CD4-positive, CD25-positive, alpha-beta regulatory T cell (primary cell): ENCODE results near the gene ANO1. TPM values are rescaled to one million over a fixed set of nuclear protein-coding genes. Genes with fewer than 3 reads are reported as not detected.

Source experiments
- ATAC-seq, 2 donors: fragments of 150-1000 bp; cut with Tn5 transposase; one replicate each; pipeline ENCODE4 v1.10.0; 2021; ENCODE audit warnings: low read depth in 2 of 2, moderate number of reproducible peaks in 2 of 2, moderate library complexity in 1 of 2
- DNase-seq, 3 donors: peaks; one replicate each; pipeline versions ENCODE4 v3.0.0 to v3.0.0-alpha.2; 2012 to 2022; ENCODE audit warnings: mixed read lengths in 1 of 3
- H3K27ac ChIP-seq: one replicate; pipeline ENCODE4 v1.7.0; 2013; ENCODE audit warnings: mild to moderate bottlenecking, low read length; ENCODE audit not compliant: insufficient read depth, poor library complexity, severe bottlenecking
- H3K27me3 ChIP-seq: one replicate; pipeline ENCODE4 v1.7.0; 2013; ENCODE audit warnings: low read length; ENCODE audit not compliant: control insufficient read depth, insufficient read depth
- H3K36me3 ChIP-seq: one replicate; pipeline ENCODE4 v1.7.0; 2013; ENCODE audit warnings: mild to moderate bottlenecking, low read length, moderate library complexity; ENCODE audit not compliant: control insufficient read depth, insufficient read depth
- H3K4me1 ChIP-seq: 2 replicates; pipeline ENCODE4 v1.7.0; 2013; ENCODE audit warnings: mild to moderate bottlenecking, low read length; ENCODE audit not compliant: insufficient read depth, control insufficient read depth, poor library complexity, severe bottlenecking
- H3K4me3 ChIP-seq: one replicate; pipeline ENCODE4 v1.7.0; 2013; ENCODE audit warnings: low read depth, mild to moderate bottlenecking, low read length, moderate library complexity
- H3K9me3 ChIP-seq, 2 experiments: 1 replicate in 1 of 2; 2 replicates in 1 of 2; pipeline ENCODE4 v1.7.0; 2013; ENCODE audit warnings: low read length in 2 of 2, mild to moderate bottlenecking in 1 of 2, moderate library complexity in 1 of 2; ENCODE audit not compliant: control insufficient read depth in 2 of 2
- H3K27ac Mint-ChIP-seq, 3 donors: one replicate each; pipeline ENCODE4 v1.8.0; 2020 to 2022; ENCODE audit warnings: mild to moderate bottlenecking in 3 of 3, mixed read lengths in 3 of 3, moderate library complexity in 2 of 3
- H3K27me3 Mint-ChIP-seq: one replicate; pipeline ENCODE4 v1.8.0; 2022; ENCODE audit warnings: mild to moderate bottlenecking, mixed read lengths
- H3K36me3 Mint-ChIP-seq: one replicate; pipeline ENCODE4 v1.8.0; 2020; ENCODE audit warnings: mixed read lengths
- H3K4me1 Mint-ChIP-seq, 4 donors: one replicate each; pipeline ENCODE4 v1.8.0; 2020 to 2022; ENCODE audit warnings: mixed read lengths in 4 of 4, mild to moderate bottlenecking in 1 of 4
- H3K4me3 Mint-ChIP-seq, 4 donors: one replicate each; pipeline ENCODE4 v1.8.0; 2020 to 2022; ENCODE audit warnings: mild to moderate bottlenecking in 4 of 4, mixed read lengths in 4 of 4, moderate library complexity in 3 of 4
- H3K9me3 Mint-ChIP-seq, 7 donors: one replicate each; pipeline ENCODE4 v1.8.0; 2020 to 2022; ENCODE audit warnings: mixed read lengths in 7 of 7, mild to moderate bottlenecking in 3 of 7, moderate library complexity in 2 of 7
- polyA plus RNA-seq, 4 donors: library from polyadenylated mRNA; unstranded; fragments of 300-500 nt; fragmentation: Illumina TruSeq; gene quantifications; one replicate each; pipeline ENCODE4 v1.2.3, GENCODE V29; 2021
- total RNA-seq: library from RNA; stranded (reverse); gene quantifications from one replicate; pipeline ENCODE4 v1.2.3, GENCODE V29; 2022

The ANO1 gene
- total RNA-seq: not detected
- polyA plus RNA-seq: not detected

- Mint-ChIP-seq H3K27me3 (peaks cover 54% of the 10 kb centered on the region), H3K36me3 (no peaks in the 10 kb centered on the region), H3K27ac (no peak within 1 kb of the TSS), H3K4me3 (no peak within 1 kb of the TSS), H3K9me3 (no peaks in the 10 kb centered on the region), H3K4me1 (peaks cover 0 to 6% (median 0%) of the 10 kb centered on the region in 4 donors)
- H3K36me3 ChIP-seq: no peaks in the 10 kb centered on the region
- peaks cover 2% of the 10 kb centered on the region for H3K27me3 ChIP-seq
- H3K27ac ChIP-seq: no peak within 1 kb of the TSS
- no peak for ATAC-seq
- no peak for DNase-seq
- no peaks in the 10 kb centered on the region for H3K4me1 ChIP-seq
- H3K9me3 ChIP-seq: no peaks in the 10 kb centered on the region
- H3K4me3 ChIP-seq: no peak within 1 kb of the TSS
These were observed at the start of gene ANO1 for GRCh38 chr11:70078095-70078780. ANO1 (plus strand) TSS chr11:70078317; CDS start chr11:70078607, 290 bp downstream.

GRCh38 chr11:70029115-70029860 lies 48.8 kb upstream of the ANO1 start:
- DNase-seq (no peak), ATAC-seq (no peak)
- Histone ChIP-seq H3K27ac (no peak overlapping the region), H3K4me1 (no peaks in the 10 kb centered on the region), H3K4me3 (no peak overlapping the region), H3K36me3 (no peaks in the 10 kb centered on the region), H3K27me3 (no peaks in the 10 kb centered on the region), H3K9me3 (no peaks in the 10 kb centered on the region)
- Mint-ChIP-seq H3K27ac (no peak overlapping the region), H3K9me3 (peaks cover 0 to 2% (median 0%) of the 10 kb centered on the region in 7 donors), H3K4me1 (no peaks in the 10 kb centered on the region), H3K4me3 (no peak overlapping the region), H3K36me3 (no peaks in the 10 kb centered on the region), H3K27me3 (no peaks in the 10 kb centered on the region)

GRCh38 chr11:70029861-70030380 lies 48.2 kb upstream of the ANO1 start:
- no peak overlapping the region for H3K4me3 Mint-ChIP-seq
- no peak overlapping the region for H3K27ac Mint-ChIP-seq
- no peaks in the 10 kb centered on the region for H3K36me3 Mint-ChIP-seq
- DNase-seq: no peak
- H3K4me1 ChIP-seq: no peaks in the 10 kb centered on the region
- H3K4me1 Mint-ChIP-seq: no peaks in the 10 kb centered on the region
- H3K36me3 ChIP-seq: no peaks in the 10 kb centered on the region
- H3K27ac ChIP-seq: no peak overlapping the region
- no peaks in the 10 kb centered on the region for H3K9me3 ChIP-seq
- no peaks in the 10 kb centered on the region for H3K27me3 Mint-ChIP-seq
- peaks cover 0 to 5% (median 0%) of the 10 kb centered on the region in 7 donors for H3K9me3 Mint-ChIP-seq
- no peaks in the 10 kb centered on the region for H3K27me3 ChIP-seq
- no peak for ATAC-seq
- no peak overlapping the region for H3K4me3 ChIP-seq

GRCh38 chr11:70030412-70030811 lies 47.7 kb upstream of the ANO1 start:
- no peak overlapping the region for H3K4me3 ChIP-seq
- H3K27ac Mint-ChIP-seq: no peak overlapping the region
- H3K27ac ChIP-seq: no peak overlapping the region
- H3K9me3 ChIP-seq: no peaks in the 10 kb centered on the region
- H3K36me3 ChIP-seq: no peaks in the 10 kb centered on the region
- H3K36me3 Mint-ChIP-seq: no peaks in the 10 kb centered on the region
- H3K9me3 Mint-ChIP-seq: peaks cover 0 to 5% (median 0%) of the 10 kb centered on the region in 7 donors
- H3K4me1 Mint-ChIP-seq: no peaks in the 10 kb centered on the region
- no peaks in the 10 kb centered on the region for H3K4me1 ChIP-seq
- H3K4me3 Mint-ChIP-seq: no peak overlapping the region
- H3K27me3 Mint-ChIP-seq: no peaks in the 10 kb centered on the region
- no peaks in the 10 kb centered on the region for H3K27me3 ChIP-seq
- ATAC-seq: no peak
- no peak for DNase-seq

GRCh38 chr11:70031631-70032469 lies 46.3 kb upstream of the ANO1 start:
- Mint-ChIP-seq H3K36me3 (no peaks in the 10 kb centered on the region), H3K4me3 (no peak overlapping the region), H3K9me3 (peaks cover 0 to 5% (median 0%) of the 10 kb centered on the region in 7 donors), H3K27ac (no peak overlapping the region), H3K4me1 (no peaks in the 10 kb centered on the region), H3K27me3 (no peaks in the 10 kb centered on the region)
- peaks cover under 1% of the 10 kb centered on the region for H3K27me3 ChIP-seq
- DNase-seq (no peak), ATAC-seq (no peak)
- H3K4me1 ChIP-seq: no peaks in the 10 kb centered on the region
- H3K27ac ChIP-seq: no peak overlapping the region
- H3K9me3 ChIP-seq: no peaks in the 10 kb centered on the region
- H3K36me3 ChIP-seq: no peaks in the 10 kb centered on the region
- H3K4me3 ChIP-seq: no peak overlapping the region

GRCh38 chr11:70032470-70032795 lies 45.7 kb upstream of the ANO1 start:
- Histone ChIP-seq H3K27ac (no peak overlapping the region), H3K36me3 (no peaks in the 10 kb centered on the region), H3K4me3 (no peak overlapping the region), H3K27me3 (peaks cover 2% of the 10 kb centered on the region), H3K9me3 (no peaks in the 10 kb centered on the region), H3K4me1 (no peaks in the 10 kb centered on the region)
- ATAC-seq (no peak), DNase-seq (no peak)
- Mint-ChIP-seq H3K9me3 (peaks cover 0 to 5% (median 0%) of the 10 kb centered on the region in 7 donors), H3K4me1 (no peaks in the 10 kb centered on the region), H3K27ac (no peak overlapping the region), H3K4me3 (no peak overlapping the region), H3K27me3 (no peaks in the 10 kb centered on the region), H3K36me3 (no peaks in the 10 kb centered on the region)

GRCh38 chr11:70032943-70033710 lies 45.0 kb upstream of the ANO1 start:
- Mint-ChIP-seq H3K27ac (no peak overlapping the region), H3K9me3 (peaks cover 0 to 5% (median 2%) of the 10 kb centered on the region in 7 donors), H3K36me3 (no peaks in the 10 kb centered on the region), H3K4me1 (no peaks in the 10 kb centered on the region), H3K27me3 (no peaks in the 10 kb centered on the region), H3K4me3 (no peak overlapping the region)
- Histone ChIP-seq H3K4me1 (no peaks in the 10 kb centered on the region), H3K4me3 (no peak overlapping the region), H3K27ac (no peak overlapping the region), H3K9me3 (no peaks in the 10 kb centered on the region), H3K36me3 (no peaks in the 10 kb centered on the region), H3K27me3 (peaks cover 2% of the 10 kb centered on the region)
- DNase-seq (no peak), ATAC-seq (no peak)
